Large intestine (tissue), 1 donor: ENCODE data around the gene TTLL6. TPM values are rescaled to one million over a fixed set of nuclear protein-coding genes. Genes with fewer than 3 reads are reported as not detected.

ENCODE experiments used
- polyA plus RNA-seq: library from polyadenylated mRNA; unstranded; fragments of 120-200 nt; gene quantifications from one replicate; pipeline ENCODE4 v1.2.1, GENCODE V29; 2013

The TTLL6 gene
- polyA plus RNA-seq, 1 donor, result 3.1 TPM

Other genes with a start within 250 kb of the TTLL6 start
- 5.9 TPM for gene HOXB4, start 238.9 kb downstream of the TTLL6 start, polyA plus RNA-seq
- 30.8 TPM for gene HOXB3, start 227.0 kb downstream of the TTLL6 start, polyA plus RNA-seq
- 25.7 TPM for gene HOXB5, start 223.4 kb downstream of the TTLL6 start, polyA plus RNA-seq
- 9.8 TPM for gene HOXB6, start 212.2 kb downstream of the TTLL6 start, polyA plus RNA-seq
- gene HOXB7, start 206.2 kb downstream of the TTLL6 start, polyA plus RNA-seq, result 3.5 TPM
- 1.8 TPM for gene HOXB8, start 201.9 kb downstream of the TTLL6 start, polyA plus RNA-seq
- 0.03 TPM for gene HOXB9, start 190.9 kb downstream of the TTLL6 start, polyA plus RNA-seq
- gene PRAC1, start 94.7 kb downstream of the TTLL6 start, polyA plus RNA-seq, result not detected
- not detected for gene PRAC2, start 94.0 kb downstream of the TTLL6 start, polyA plus RNA-seq
- gene HOXB13, start 88.5 kb downstream of the TTLL6 start, polyA plus RNA-seq, result not detected
- 159 TPM for gene CALCOCO2, start 13.8 kb upstream of the TTLL6 start, polyA plus RNA-seq
- gene ATP5MC1, start 75.6 kb upstream of the TTLL6 start, polyA plus RNA-seq, result 200 TPM
- gene UBE2Z, start 91.2 kb upstream of the TTLL6 start, polyA plus RNA-seq, result 75.5 TPM
- gene SNF8, start 127.6 kb upstream of the TTLL6 start, polyA plus RNA-seq, result 103 TPM
- gene GIP, start 151.4 kb upstream of the TTLL6 start, polyA plus RNA-seq, result 98.8 TPM
- 30.7 TPM for gene IGF2BP1, start 180.2 kb upstream of the TTLL6 start, polyA plus RNA-seq